Measurements from ENCODE around the gene STK39.

Gene STK39

GRCh38 chr2:167961536-167962048, 285.8 kb downstream of the STK39 start:
- DNase-seq (ENCODE audit: low spot score) = no peak

GRCh38 chr2:167960089-167960747, 287.2 kb downstream of the STK39 start:
- no peak for DNase-seq (ENCODE audit: low spot score)

DNA sequence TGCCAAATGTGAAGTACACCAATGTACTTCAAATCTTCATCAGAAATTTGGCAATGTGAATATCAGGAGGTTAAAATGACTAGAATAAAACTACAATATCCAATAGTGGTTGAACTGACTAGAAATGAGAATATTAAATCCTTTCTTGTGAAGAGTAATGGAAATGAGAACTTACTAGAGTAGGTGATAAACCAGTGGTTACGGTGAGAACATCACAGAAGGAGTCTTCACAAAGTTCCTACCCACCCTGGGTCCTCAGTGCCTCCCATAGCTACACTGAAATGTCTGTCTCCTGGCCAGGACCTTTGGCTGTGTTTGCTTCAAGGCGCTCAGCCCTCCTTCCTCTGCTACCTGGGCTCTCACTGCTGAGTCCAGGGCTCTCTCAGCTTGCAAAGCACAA, 289.7 kb downstream of the STK39 start:
- no peak for DNase-seq (ENCODE audit: low spot score)

DNA sequence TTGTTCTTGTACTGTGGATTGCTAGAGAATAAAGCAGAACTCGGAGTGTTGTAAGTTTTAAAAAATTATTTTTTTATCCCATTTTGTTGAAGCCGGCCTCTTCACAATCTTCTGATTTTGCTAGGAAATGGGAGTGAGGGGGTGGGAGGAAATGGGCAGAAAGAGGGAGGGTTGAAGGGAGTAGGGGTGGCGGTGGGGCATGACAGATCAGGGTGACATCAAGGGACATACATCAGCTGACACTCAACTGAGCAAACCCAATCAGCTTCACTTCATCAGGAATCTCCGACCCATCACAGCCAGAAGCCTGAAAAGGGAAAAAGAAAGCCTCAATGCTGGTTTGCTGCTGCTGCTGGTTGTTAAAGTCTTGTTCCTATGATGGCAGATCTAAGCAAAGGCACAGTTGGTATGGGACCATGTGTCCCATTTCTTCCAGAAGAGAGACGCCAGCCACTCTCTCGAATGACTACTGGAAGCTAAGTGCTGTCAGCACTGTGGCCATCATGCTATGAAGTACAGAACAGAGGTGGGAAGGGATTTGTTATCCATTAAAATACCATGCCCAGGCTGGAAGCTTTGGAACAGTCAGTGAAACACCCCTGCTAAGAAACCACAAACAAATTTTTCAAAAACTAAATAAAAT, 292.0 kb downstream of the STK39 start:
- no peak for DNase-seq (ENCODE audit: low spot score)

DNA sequence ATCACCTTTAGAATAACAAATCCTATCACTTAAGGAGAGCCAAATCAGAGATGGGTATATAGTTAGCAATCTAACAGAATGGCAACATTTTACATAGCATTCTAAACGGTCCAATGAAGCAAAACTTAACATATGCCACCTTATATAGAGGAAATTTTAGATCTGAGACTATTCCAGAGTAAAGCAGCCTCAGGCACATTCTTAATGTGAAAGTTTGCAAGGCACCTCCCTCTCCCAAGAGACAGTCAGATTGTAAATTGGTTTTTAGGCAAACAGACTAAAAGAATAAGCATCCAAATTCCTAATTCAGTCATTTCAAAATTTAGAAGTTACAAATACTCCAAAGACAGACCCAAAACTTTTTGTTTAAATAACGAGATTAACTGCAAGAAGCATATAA, 292.9 kb downstream of the STK39 start:
- no peak for DNase-seq (ENCODE audit: low spot score)

GRCh38 chr2:167953776-167954175, 293.6 kb downstream of the STK39 start:
- DNase-seq (ENCODE audit: low spot score) = no peak

- DNase-seq (ENCODE audit: low spot score) = no peak
Measured at GRCh38 chr2:167950571-167950970, 296.8 kb downstream of the STK39 start.

GRCh38 chr2:167946441-167946841, 301.0 kb downstream of the STK39 start:
- DNase-seq (ENCODE audit: low spot score) = no peak

- no peak for DNase-seq (ENCODE audit: low spot score)
Measured at GRCh38 chr2:167945660-167946368, 301.6 kb downstream of the STK39 start.

- no peak for DNase-seq (ENCODE audit: low spot score)
Measured at GRCh38 chr2:167944825-167945659, 302.4 kb downstream of the STK39 start.

DNA sequence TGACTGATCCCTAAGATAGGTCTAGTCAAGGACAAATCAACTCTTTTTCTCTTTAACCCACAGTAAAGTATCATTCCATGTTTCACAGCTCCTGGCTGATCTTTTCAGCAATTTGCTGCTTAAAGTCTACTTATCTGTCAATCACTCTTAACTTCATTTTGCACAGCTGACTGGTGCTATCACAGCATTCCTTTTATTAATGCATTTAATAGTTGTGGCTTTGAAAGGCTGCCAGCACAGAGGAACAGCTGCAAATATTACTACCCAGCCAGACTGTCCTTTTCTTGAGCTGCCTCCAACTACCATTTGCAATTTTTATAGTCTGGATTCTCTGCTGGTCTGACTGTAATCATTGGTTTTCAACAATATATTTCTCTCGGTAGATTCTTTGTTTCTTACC, 303.5 kb downstream of the STK39 start:
- no peak for DNase-seq (ENCODE audit: low spot score)

DNA sequence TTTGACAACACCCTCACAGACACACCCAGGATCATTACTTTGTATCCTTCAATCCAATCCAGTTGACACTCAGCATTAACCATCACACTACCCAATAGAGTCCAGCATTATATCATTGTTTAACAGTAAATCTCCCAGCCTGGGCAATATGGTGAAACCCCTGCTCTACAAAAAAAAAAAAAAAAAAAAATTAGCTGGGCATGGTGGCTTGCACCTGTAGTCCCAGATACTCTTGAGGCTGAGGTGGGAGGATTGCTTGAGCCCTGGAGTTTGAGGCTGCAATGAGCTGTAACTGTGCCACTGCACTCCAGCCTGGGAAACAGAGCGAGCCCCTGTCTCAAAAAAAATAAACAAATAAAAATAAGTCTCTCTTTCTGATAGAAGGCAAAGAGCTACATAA, 304.0 kb downstream of the STK39 start:
- no peak for DNase-seq (ENCODE audit: low spot score)

GRCh38 chr2:167942366-167943081, 304.9 kb downstream of the STK39 start:
- no peak for DNase-seq (ENCODE audit: low spot score)

DNA sequence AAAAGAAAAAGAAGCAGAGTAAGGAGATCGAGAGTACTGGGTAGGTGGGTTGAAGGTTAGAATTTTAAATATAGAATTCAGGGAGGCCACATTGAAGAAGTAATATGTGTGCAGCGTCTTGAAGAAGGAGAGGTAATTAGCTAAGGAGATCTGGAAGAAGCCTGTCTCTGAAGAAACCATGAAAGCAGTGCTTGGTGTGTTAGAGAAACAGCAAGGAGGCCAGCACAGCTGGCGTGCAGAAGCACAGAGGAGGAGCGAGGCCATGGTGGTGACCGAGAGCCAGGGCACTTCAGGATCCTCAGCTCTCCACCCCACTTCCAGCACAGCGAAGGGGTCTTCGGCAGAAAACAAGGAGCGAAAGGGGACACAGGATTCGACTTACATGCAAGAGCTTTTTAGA, 305.8 kb downstream of the STK39 start:
- DNase-seq (ENCODE audit: low spot score) = no peak

DNA sequence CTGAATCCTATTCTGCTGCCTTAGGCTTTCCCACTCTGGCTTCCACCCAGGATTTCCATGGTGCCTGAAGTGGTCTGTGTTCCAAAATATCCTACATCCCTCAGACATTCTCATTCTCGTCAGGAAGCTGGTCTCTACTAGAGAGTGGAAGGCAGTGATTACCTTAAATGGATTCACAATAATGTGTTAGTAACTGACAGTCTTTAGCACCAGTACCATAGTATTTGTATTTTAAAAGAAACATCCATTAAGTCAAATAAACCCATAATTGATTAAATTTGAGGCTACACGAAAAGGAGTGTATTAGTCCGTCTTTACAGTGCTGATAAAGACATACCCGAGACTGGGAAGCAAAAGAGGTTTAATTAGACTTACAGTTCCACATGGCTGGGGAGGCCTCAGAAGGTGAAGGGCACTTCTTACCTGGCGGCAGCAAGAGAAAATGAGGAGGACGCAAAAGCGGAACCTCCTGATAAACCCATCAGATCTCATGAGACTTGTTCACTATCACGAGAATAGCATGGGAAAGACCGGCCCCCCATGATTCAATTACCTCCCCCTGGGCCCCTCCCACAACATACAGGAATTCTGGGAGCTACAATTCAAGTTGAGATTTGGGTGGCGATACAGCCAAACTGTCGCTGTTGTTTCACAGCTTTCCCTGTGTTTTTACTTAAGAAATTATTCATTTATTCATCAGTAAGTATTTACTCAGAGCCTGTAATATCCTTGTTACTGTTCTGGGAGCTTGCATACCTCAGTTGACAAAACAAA, 306.5 kb downstream of the STK39 start:
- DNase-seq (ENCODE audit: low spot score) = no peak

GRCh38 chr2:167940346-167940725, 307.1 kb downstream of the STK39 start:
- DNase-seq (ENCODE audit: low spot score) = no peak

DNA sequence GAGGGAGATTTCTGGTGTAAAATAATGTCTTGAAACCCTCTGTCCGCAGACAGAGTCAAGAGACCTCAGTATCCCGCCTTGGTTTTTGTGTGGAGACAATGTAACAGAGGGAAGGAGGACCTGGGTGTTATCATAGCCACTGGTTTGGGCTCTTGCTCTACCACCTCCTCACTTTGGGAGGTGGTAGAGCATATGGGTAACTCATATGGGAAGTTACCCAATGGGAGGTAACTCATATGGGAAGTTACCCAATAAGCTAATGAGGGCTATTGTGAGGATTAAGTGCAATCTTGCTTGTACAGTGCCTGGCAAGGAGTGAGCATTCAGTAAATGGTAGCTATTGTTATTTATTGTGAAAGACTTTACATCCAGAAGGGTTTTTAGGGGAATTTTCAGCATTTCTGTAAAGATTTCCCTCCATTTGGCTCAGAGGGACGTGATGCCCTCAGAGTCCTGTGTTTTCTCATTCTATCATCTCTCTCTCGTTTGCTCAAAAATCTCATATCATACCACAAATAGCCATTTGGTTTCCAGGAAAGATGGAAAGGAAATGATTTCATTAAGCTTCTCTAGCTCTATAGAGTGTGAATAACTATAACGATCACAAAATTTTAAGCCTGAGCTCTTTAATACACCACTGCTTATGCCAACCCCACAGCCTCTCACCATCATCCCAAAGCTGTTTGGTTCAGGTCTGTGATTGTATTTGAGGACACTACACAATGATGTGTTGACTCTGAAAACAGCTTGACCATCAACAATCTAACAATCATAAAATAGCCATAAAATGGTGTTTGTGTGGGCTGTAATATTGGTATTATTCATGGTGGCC, 307.7 kb downstream of the STK39 start:
- DNase-seq (ENCODE audit: low spot score) = no peak

DNA sequence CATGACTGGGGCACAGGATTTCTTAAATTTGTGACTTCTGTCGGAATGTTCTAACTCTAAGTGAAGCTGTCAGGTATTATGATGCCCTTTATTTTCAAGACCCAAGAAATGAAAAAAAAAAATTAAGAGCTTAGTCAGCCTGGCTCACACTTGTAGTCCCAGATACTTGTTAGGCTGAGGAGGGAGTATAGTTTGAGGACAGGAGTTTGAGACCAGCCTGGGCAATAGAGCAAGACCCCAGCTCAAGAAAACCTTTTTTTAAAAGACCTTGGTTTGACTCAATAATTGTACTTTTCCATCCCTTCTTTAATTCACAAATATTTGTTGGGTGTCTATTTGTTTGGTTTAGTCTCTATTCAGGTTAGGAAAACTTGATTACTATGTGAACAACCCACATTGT, 310.0 kb downstream of the STK39 start:
- DNase-seq (ENCODE audit: low spot score) = no peak

DNA sequence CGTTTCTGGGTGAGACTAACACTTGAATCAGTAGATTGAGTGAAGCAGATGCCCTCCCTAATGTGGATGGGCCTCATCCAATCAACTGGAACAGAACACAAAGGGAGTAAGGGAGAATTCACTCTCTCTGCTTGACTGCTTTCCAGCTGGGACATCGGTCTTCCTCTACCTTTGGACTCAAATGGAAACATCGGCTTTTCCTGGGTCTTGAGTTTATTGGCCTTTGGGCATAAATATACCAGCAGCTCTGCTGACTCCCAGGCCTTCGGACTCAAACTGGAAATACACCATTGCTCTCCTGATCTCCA, 311.6 kb downstream of the STK39 start:
- no peak for DNase-seq (ENCODE audit: low spot score)
